Natural killer cell (primary cell): Measurements from ENCODE around the gene STARD10. TPM values are rescaled to one million over a fixed set of nuclear protein-coding genes. Genes with fewer than 3 reads are reported as not detected.

Source experiments
- ATAC-seq, 3 donors: fragments of 150-1000 bp in 2 of 3; fragments of 200-7000 bp in 1 of 3; cut with Tn5 transposase; 1 replicate in 1 of 3; 2 replicates in 2 of 3; pipeline ENCODE4 v1.10.0; 2021; ENCODE audit warnings: mild to moderate bottlenecking in 2 of 3, moderate library complexity in 2 of 3
- DNase-seq, 2 donors: peaks; one replicate each; pipeline versions ENCODE4 v3.0.0 to v3.0.0-alpha.2; 2013 to 2021; ENCODE audit warnings: mixed read lengths in 1 of 2
- H3K27ac ChIP-seq: one replicate; pipeline ENCODE4 v1.5.1; 2013; ENCODE audit warnings: mild to moderate bottlenecking, low read length
- H3K27me3 ChIP-seq: one replicate; pipeline ENCODE4 v1.6.1; 2013; ENCODE audit warnings: low read length; ENCODE audit not compliant: control insufficient read depth, insufficient read depth
- H3K36me3 ChIP-seq: one replicate; pipeline ENCODE4 v1.6.1; 2013; ENCODE audit warnings: low read length; ENCODE audit not compliant: control insufficient read depth, insufficient read depth
- H3K4me1 ChIP-seq: one replicate; pipeline ENCODE4 v1.6.1; 2013; ENCODE audit warnings: low read length; ENCODE audit not compliant: control insufficient read depth, insufficient read depth
- H3K4me3 ChIP-seq: one replicate; pipeline ENCODE4 v1.5.1; 2013; ENCODE audit warnings: low read length
- H3K9me3 ChIP-seq: one replicate; pipeline ENCODE4 v1.6.1; 2013; ENCODE audit warnings: low read length; ENCODE audit not compliant: control insufficient read depth, insufficient read depth
- H3K27ac Mint-ChIP-seq, 2 donors: one replicate each; pipeline ENCODE4 v1.8.0; 2022; ENCODE audit warnings: mild to moderate bottlenecking in 2 of 2, mixed read lengths in 2 of 2, moderate library complexity in 1 of 2
- H3K27me3 Mint-ChIP-seq, 2 donors: one replicate each; pipeline ENCODE4 v1.8.0; 2022; ENCODE audit warnings: low read depth in 2 of 2, mixed read lengths in 2 of 2
- H3K36me3 Mint-ChIP-seq: one replicate; pipeline ENCODE4 v1.8.0; 2022; ENCODE audit warnings: mixed read lengths
- H3K4me1 Mint-ChIP-seq, 2 donors: one replicate each; pipeline ENCODE4 v1.8.0; 2022; ENCODE audit warnings: mixed read lengths in 2 of 2
- H3K4me3 Mint-ChIP-seq: one replicate; pipeline ENCODE4 v1.8.0; 2022; ENCODE audit warnings: mild to moderate bottlenecking, moderate library complexity, mixed read lengths
- H3K9me3 Mint-ChIP-seq, 2 donors: one replicate each; pipeline ENCODE4 v1.8.0; 2022; ENCODE audit warnings: mixed read lengths in 2 of 2
- WGBS: methylation state at CpG from one replicate; pipeline ENCODE4 v1.1.7; 2013; ENCODE audit warnings: missing lambda C conversion rate; ENCODE audit not compliant: insufficient coverage; 5-methylcytosine and 5-hydroxymethylcytosine counted together
- intact Hi-C: fragments of 100-400 bp; cut with micrococcal nuclease; formaldehyde crosslinking; loops from one replicate; pipeline ENCODE4 v1.14.2; 2022
- total RNA-seq, 4 donors: library from RNA; stranded (reverse); fragments of 120-200 nt in 1 of 4; gene quantifications; one replicate each; pipeline versions ENCODE4 v1.2.3 to v1.2.4, GENCODE V29; 2013 to 2022
- TF ChIP-seq, protein P1 (sequence below): fragments of 200-600 bp; IDR thresholded peaks from one replicate; pipeline ENCODE4 v1.8.0; 2022; ENCODE audit warnings: antibody characterized with exemption

STARD10 gene
- total RNA-seq, 3 donors from 2014 or later (not counting 1 experiment from before 2014, with no cell fraction given): 10.9 to 17.3 (median 11.7) TPM

- H3K27me3 ChIP-seq: no peaks in the 10 kb centered on the region
- no peaks in the 10 kb centered on the region for H3K27me3 Mint-ChIP-seq
- H3K4me1 Mint-ChIP-seq: peaks cover 74 to 76% of the 10 kb centered on the region in 2 donors
- H3K9me3 Mint-ChIP-seq: no peaks in the 10 kb centered on the region
- H3K27ac Mint-ChIP-seq: peak overlapping the region; percentile 97 to 100
- 95% methylated on average over 40 of the region's 40 CpGs for WGBS
- no peak overlapping the region for H3K4me3 Mint-ChIP-seq
- ATAC-seq (no peak), DNase-seq (no peak)
- no peaks in the 10 kb centered on the region for H3K9me3 ChIP-seq
- H3K36me3 Mint-ChIP-seq: peaks cover 20% of the 10 kb centered on the region
- peaks cover 64% of the 10 kb centered on the region for H3K4me1 ChIP-seq
- peaks cover 51% of the 10 kb centered on the region for H3K36me3 ChIP-seq
- H3K27ac ChIP-seq: no peak overlapping the region
- no peak overlapping the region for H3K4me3 ChIP-seq
- TF ChIP-seq, protein P1, sequence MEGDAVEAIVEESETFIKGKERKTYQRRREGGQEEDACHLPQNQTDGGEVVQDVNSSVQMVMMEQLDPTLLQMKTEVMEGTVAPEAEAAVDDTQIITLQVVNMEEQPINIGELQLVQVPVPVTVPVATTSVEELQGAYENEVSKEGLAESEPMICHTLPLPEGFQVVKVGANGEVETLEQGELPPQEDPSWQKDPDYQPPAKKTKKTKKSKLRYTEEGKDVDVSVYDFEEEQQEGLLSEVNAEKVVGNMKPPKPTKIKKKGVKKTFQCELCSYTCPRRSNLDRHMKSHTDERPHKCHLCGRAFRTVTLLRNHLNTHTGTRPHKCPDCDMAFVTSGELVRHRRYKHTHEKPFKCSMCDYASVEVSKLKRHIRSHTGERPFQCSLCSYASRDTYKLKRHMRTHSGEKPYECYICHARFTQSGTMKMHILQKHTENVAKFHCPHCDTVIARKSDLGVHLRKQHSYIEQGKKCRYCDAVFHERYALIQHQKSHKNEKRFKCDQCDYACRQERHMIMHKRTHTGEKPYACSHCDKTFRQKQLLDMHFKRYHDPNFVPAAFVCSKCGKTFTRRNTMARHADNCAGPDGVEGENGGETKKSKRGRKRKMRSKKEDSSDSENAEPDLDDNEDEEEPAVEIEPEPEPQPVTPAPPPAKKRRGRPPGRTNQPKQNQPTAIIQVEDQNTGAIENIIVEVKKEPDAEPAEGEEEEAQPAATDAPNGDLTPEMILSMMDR: no peak
- intact Hi-C loops: no loop called here
Measured at GRCh38 chr11:72726266-72727220, 67.3 kb downstream of the STARD10 start.

GRCh38 chr11:72725724-72726028 lies 68.2 kb downstream of the STARD10 start:
- H3K36me3 ChIP-seq: peaks cover 43% of the 10 kb centered on the region
- no peak for DNase-seq
- no peaks in the 10 kb centered on the region for H3K9me3 Mint-ChIP-seq
- peak overlapping the region; percentile 93 to 94 for H3K27ac Mint-ChIP-seq
- peaks cover 11% of the 10 kb centered on the region for H3K36me3 Mint-ChIP-seq
- no peaks in the 10 kb centered on the region for H3K27me3 Mint-ChIP-seq
- H3K9me3 ChIP-seq: no peaks in the 10 kb centered on the region
- no peak for ATAC-seq
- H3K27ac ChIP-seq: peak overlapping the region; percentile 51
- peaks cover 72 to 76% of the 10 kb centered on the region in 2 donors for H3K4me1 Mint-ChIP-seq
- peaks cover 73% of the 10 kb centered on the region for H3K4me1 ChIP-seq
- H3K4me3 ChIP-seq: no peak overlapping the region
- WGBS: 96% methylated on average over 4 of the region's 4 CpGs
- TF ChIP-seq, protein P1: no peak
- intact Hi-C loops: loop anchor here (1.0 to 2.0 kb wide), 3 partner anchors 68 to 453 kb away; no protein-coding TSS in a partner anchor
- no peaks in the 10 kb centered on the region for H3K27me3 ChIP-seq
- H3K4me3 Mint-ChIP-seq: no peak overlapping the region

GRCh38 chr11:72724851-72725723 lies 68.8 kb downstream of the STARD10 start:
- Histone ChIP-seq H3K9me3 (no peaks in the 10 kb centered on the region), H3K27ac (peak overlapping the region; percentile 51), H3K27me3 (no peaks in the 10 kb centered on the region), H3K4me1 (peaks cover 73% of the 10 kb centered on the region), H3K4me3 (no peak overlapping the region), H3K36me3 (peaks cover 41% of the 10 kb centered on the region)
- WGBS: 58% methylated on average over 9 of the region's 9 CpGs
- TF ChIP-seq, protein P1: peak; percentile 82
- Mint-ChIP-seq H3K27me3 (no peaks in the 10 kb centered on the region), H3K4me1 (peaks cover 72 to 77% of the 10 kb centered on the region in 2 donors), H3K4me3 (peak overlapping the region; percentile 83), H3K36me3 (peaks cover 5% of the 10 kb centered on the region), H3K27ac (peak overlapping the region; percentile 93 to 94), H3K9me3 (no peaks in the 10 kb centered on the region)
- DNase-seq (peak; percentile 70 to 95), ATAC-seq (peak; percentile 22 to 29 (median 23))
- intact Hi-C loops: loop anchor here (1.0 to 5.0 kb wide), 4 partner anchors 68 to 454 kb away; partner anchors contain the start of gene FCHSD2
